SK-N-MC (cell line): ENCODE measurements around the gene CNPY4.

ENCODE experiments used
- EZH2 ChIP-seq: fragments of 200-600 bp; sonication (generic); IDR thresholded peaks from one replicate; pipeline ENCODE4 v1.6.1; 2017; ENCODE audit warnings: antibody characterized with exemption
- FOXP2 ChIP-seq: optimal IDR thresholded peaks from 2 replicates; pipeline ENCODE3; 2011; ENCODE audit warnings: mild to moderate bottlenecking, moderate library complexity; ENCODE audit not compliant: insufficient read depth; ENCODE audit errors: extremely low read length, control extremely low read depth
- POLR2AphosphoS5 ChIP-seq: IDR thresholded peaks from 2 replicates; pipeline ENCODE4 v1.6.1; 2012; ENCODE audit warnings: mild to moderate bottlenecking, low read depth, low read length, borderline replicate concordance

- no peak for TF ChIP-seq POLR2AphosphoS5
- TF ChIP-seq EZH2 = no peak
- TF ChIP-seq FOXP2 = no peak
Observed at GRCh38 chr7:100090527-100091410, 28.7 kb upstream of the CNPY4 start.
